HG02973 (cell line): ENCODE results near the gene WDR45B.

ENCODE experiments used
- ATAC-seq: cut with Tn5 transposase; IDR thresholded peaks from one replicate; pipeline ENCODE4 v1.9.1; 2021; ENCODE audit warnings: moderate library complexity; ENCODE audit not compliant: unreplicated experiment

WDR45B gene

DNA sequence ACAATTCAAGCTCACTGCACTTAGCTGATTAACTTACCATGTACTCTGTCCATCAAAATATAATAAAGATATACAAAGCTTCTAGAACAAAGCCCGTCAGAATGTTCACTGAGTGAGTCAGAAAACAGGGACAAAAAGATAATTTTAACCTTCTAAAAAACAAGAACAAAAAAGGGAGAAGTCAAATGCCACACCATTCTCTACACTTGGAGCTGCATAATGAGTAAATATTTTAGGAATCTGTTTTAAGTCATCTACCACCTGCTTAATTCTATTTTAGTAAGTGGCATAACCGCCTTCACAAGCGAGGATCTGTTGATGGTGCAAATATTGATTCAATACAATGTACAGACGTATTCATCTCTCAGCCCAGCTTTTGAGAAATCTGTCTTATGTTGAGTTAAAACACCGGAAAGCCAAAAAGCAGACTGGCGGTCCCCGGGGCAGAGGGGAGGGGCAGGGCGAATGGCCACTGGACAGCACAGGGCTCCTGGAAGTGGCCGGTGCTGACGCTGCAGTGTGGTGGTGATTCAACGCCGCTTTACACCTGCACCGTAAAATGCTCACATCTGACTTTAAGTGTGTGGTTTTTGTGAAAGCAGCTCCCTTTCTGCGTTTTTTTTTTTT is 30.1 kb upstream of the WDR45B start:
- ATAC-seq = no peak

DNA sequence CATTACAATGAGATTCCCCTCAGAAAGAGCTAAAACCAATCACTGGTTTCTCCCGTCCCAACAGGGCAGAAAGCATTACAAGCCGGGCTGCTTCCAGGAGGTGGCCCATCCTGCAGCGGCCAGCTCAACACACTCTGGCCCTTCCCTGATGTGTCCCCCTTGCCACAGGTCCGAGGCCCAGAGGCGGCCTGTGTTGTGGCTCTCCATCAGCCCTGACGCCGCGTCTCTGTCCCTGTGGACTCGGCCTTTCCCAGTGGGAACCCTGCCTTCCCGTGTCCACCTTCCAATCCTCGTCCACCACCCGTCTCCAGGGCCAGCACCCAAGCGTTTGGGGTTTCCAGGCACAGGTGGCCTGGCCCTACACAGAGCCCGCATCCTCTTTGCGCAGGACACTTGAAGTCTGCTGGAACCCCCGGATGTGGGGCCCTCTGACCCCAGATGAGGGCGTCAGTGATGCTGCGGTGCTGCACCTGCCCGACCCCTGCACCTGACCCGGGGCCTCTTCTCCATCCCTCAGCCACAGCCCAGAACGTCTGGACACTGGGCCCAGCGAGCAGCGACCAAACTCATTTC is 29.2 kb upstream of the WDR45B start:
- no peak for ATAC-seq

DNA sequence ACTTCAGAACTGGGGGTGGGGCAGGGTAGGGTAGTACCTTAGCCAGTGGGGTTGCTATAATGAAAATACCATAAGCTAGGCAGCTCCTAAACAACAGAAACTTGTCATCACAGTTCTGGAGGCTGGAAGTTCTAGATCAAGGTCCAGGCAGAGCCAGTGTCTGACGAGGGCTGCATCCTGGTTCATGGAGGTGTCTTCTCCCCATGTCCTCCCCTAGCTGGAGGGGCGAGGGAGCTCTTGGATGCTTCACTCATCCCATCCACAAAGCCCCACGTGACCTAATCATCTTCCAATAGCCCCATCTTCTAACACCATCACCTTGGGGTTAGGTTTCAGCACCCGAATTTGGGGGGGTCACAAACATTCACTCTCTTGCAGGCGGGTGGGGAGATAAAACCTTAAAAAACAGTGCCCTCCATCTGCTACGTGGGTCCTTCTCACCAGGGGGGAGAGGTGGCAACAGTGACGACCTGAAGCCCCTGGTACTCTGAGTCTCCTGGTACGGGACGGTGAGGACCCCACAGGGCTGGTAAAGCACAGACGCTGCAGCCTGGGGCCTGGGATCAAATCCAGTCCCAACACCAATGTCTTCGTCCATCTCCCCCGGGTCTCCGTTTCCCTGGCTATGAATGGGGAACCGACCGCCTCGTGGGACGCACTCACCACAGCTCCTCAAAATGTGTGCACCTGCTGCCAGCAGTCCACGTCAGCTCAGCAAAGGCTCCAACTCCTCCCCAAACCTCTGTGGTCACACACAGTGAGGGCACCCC is 27.4 kb upstream of the WDR45B start:
- no peak for ATAC-seq

DNA sequence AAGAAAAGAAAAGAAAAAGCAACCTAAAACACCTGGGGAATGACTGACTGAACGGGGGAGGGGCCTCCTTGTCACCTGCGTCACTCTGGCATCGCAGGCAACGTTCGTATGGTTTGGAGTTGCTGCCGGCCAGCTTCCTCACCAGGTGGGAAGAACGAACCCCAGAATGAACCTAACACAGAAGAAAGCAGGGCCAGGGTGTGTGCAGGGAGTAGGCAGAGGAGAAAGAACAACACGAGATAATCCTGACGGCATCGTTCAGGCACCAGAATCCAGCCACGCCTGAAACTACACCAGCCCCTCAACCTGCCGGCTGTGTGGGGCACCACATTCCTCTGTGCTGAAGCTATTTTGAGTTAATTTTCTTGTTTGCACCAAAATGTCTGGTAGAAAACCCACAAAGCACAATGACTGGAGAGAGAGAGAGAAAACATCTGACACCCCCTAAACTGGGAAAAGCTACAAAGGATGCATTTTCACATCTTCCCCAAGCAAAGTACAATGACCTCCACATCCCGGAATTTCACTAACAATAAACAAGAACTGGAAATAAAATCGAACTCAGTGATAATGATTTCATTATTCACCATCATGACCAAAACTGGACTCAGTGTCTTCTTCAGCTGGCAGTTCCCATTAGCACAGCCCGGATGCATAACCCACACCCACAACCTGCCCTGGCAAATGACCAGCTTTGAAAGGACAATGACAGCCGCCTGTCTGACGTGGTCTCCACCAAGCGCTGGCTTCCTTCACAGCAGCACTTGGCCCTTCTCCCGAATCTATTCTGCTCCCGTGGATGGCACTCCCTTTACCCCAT is 26.6 kb upstream of the WDR45B start:
- ATAC-seq = no peak

DNA sequence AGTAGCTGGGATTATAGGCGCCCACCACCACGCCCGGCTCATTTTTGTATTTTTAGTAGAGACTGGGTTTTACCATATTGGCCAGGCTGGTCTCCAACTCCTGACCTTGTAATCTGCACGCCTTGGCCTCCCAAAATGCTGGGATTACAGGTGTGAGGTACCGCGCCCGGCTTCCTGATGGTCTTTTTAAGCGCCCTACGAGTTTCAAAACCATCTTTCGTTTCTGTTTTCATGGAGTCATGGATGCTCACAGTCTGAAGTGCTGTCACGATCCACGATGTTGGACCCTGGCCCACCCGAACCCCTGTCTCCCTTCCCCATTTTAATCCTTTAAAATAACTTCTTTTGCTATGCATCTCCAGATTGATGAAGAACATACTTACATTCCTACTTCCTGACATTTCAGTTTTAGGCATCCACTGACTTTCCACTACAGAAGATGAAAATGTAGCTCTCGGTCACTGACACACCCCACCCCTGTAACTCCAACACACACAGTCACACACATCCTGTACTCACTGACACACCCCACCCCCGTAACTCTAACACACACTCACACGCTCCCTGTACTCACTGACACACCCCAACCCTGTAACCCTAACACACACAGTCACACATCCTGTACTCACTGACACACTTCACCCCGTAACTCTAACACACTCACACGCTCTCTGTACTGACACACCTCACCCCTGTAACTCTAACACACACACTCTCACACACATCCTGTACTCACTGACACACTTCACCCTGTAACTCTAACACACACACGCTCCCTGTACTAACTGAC is 22.6 kb upstream of the WDR45B start:
- ATAC-seq = no peak

DNA sequence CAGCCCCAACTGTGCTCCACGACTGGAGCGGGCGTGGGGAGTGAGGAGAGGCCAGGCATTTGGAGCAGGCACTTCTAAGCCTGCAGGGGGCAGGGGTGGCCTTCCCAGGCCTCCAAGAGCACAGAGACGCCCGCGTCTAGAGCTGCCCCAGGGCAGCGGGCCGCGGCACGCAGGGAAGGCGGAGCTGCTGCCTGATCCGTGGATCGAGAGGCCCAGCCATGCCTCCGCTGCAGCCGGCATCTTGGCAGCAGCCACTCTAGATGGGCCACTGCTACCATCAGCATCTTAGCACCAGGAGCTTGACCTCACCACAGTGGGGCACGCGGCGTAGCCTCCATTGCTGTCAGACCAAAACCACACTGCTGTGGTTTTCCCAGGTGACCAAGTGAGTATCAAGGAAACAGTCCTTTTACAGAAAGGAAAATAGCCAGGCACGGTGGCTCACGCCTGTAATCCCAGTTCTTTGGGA is 20.4 kb upstream of the WDR45B start:
- no peak for ATAC-seq

DNA sequence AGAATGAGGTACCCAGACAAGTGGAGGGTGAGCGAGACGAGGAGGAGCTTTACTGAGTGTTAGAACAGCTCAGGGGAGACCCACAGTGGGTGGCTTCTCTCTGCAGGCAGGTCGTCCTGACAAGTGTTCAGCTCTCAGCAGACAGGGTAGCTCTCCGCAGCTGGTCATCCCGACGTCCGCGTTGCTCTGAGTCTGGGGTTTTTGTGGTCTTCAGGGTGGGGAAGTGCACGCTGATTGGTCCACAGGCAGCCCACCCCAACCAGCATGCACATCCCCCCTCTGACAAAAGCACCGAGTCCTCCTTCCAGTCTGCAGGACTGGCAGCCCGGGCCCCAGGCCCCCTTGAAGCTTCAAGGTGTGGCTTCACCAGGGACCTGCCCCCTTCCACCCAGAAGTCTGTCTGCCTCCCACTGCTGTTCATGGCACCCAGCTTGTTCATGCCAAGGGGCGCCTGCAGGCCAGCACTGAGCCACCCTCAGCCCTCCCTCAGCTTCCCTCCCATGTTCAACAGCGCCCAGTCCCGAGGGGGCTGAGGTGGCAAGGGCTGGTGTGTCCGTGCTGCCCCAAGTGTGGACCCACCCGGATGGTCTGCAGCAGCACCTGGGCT is 19.9 kb upstream of the WDR45B start:
- ATAC-seq = no peak

DNA sequence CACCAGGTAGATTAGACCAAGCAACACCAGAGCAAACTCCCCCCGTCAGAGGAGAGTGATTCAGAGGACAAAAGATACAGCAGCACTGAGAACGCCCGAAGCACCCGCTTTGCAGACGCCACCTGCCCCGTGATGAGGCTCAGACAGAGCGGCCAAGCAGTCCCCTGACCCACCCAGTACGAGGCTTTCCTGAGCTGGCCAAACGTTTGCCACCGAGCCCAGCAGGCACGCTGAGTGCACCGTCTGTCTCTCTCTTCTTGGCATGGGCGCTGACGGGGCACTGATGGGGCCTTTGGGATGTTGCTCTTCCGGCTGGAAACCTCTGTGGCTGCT is 19.4 kb upstream of the WDR45B start:
- ATAC-seq = no peak

DNA sequence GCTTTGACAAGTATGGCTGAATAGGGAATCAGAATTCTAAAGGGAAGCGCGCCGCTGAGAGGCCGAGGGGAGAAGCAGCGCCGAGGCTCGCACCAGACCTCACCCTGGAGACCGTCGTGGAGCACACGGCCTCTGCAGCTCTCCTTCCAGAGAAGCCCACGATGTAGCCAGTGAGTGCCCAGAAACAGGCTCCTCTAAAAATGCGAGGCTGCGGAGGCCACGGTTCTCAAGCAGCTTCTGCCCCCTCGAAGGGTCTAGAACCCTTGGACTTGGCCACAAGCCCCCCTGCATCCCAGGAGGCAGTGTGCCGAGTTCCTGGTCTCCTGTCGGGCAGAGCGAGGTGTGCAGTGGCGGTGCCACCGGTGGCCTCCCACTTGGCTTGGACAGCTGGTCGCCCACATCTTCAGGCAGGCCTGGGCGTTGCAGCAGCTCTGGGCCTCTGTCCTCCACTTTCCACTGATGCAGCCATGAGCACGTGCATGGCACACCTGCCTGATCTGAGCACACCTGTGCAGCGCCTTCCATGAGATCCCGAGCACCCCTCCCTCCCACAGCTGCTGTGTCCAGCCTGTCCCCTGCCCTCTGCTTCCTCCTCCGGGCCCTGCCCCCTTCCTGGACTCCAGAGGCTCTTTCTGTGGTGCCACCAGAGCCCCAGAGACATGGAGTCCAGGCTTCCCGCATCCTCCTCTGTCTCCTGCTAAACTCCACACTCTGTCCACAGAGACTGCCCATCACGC is 18.9 kb upstream of the WDR45B start:
- ATAC-seq = no peak

DNA sequence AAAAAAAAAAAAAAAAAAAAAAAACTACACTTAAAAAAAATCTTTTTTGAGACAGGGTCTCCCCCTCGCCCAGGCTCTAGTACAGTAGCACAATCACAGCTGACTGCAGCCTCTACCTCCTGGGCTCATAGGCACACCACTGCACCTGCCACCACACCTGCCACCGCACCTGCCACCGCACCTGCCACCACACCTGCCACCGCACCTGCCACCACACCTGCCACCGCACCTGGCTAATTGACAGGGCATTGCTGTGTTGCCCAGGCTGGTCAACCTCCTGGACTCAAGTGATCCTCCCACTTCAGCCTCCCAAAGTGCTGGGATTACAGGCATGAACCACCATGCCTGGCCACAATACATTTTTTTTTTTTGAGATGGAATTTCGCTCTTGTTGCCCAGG is 17.6 kb upstream of the WDR45B start:
- ATAC-seq = no peak

DNA sequence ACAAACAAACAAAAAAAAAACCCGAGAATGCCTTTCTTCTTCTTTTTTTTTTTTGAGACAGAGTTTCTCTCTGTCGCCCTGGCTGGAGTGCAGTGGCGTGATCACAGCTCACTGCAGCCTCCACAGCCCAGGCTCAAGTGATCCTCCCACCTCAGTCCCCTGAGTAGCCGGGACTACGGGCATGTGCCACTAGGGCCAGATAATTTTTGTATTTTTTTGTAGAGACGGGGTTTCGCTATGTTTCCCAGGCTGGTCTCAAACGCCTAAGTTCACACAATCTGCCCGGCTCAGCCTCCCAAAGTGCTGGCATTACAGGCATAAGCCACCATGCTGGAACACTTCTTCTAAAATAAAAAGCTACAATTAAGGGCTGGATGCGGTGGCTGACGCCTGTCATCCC is 17.0 kb upstream of the WDR45B start:
- ATAC-seq = no peak

DNA sequence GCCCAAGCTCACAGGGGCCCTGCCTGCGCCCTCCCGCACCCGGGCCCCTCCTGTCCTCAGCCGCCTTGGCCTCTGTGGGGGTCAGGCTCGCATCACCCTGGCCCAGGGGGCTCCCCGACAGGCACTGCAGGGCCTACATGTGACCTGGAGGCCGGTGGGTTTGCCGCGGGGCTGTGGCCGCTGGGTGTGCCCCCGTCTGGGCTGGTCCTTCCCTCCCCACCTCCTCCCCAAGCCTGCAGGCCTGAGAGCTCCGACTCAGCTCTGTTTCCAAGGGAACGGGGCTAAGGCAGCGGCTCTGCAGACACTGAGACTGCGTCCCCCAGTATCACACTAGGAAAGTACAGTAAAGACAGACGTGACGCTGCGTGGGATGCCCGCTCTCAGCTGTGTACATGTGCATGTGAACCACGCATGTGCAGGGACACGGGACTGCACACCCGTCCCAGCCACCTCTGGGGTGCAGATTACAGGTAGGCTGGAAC is 16.5 kb upstream of the WDR45B start:
- ATAC-seq = no peak

DNA sequence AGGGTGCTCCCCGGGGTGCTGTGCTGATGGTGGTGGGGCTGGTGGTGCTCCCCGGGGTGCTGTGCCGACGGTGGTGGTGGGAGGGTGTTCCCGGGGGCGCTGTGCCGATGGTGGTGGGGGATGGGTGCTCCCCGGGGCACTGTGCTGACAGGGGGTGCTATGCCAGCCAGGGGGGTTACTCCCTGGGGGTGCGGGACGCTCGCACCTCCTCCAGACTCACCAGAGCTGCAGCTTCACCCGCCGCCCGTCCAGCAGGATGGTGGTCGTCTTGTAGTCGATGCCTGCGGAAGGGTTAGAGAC is 16.0 kb upstream of the WDR45B start:
- ATAC-seq = no peak

DNA sequence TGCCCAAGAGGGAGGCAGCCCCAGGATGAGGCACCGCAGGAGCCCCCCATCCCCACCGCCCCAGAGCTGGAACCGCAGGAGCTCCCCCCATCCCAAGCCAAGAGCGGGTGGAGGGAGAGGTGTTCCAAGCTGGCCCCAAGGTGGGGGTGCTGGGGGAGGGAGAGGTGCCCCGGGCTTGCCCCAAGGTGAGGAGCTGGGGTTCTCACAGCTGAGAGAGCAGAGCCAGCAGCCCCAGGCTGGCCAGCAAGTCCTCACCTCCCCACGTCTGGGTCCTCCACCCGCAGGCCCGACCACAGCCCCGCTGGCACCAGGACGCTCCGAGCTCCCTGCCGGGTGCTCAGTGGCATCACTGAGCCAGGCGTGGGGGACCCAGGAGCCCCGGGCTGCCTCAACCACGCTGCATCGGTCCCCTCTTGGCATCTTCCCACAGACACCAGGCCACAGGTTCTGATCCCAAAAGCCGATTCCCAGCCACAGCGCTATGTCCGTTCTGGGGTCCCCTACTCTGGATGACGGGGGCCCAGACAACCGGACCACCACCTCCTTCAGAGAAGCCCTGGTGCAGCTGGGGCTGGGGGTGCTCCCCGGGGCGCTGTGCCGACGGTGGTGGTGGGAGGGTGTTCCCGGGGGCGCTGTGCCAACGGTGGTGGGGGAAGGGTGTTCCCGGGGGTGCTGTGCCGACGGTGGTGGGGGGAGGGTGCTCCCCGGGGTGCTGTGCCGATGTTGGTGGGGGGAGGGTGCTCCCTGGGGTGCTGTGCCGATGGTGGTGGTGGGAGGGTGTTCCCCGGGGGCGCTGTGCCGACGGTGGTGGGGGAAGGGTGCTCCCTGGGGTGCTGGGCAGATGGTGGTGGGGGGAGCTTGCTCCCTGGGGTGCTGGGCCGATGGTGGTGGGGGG is 15.4 kb upstream of the WDR45B start:
- ATAC-seq = no peak

DNA sequence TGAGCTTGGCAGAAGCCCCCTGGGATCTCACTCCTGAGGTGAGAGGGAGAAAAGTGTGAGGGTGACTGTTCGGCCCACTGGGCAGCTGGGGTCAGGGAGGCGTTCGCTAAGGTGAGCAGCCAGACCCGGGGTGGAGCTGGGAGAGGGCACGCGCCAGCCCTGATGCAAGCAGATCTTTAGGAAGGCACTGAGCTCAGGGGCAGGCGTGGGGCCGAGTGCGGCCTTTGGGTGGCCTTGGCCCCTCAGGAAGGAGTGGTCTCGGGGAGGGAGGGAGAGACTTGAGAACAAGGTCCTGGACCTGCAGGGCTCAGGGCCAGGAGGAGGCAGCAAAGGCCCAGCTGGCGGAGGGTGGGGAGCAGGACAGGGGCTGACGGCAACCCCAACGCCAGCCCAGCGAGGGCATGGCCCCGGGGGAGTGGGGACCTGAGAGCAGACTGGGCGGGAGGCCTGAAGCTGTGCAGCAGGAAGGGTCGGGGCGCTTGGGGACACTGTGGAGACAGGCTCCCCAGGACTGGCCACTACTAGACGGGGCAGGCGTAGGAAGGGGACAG is 14.5 kb upstream of the WDR45B start:
- ATAC-seq = no peak

DNA sequence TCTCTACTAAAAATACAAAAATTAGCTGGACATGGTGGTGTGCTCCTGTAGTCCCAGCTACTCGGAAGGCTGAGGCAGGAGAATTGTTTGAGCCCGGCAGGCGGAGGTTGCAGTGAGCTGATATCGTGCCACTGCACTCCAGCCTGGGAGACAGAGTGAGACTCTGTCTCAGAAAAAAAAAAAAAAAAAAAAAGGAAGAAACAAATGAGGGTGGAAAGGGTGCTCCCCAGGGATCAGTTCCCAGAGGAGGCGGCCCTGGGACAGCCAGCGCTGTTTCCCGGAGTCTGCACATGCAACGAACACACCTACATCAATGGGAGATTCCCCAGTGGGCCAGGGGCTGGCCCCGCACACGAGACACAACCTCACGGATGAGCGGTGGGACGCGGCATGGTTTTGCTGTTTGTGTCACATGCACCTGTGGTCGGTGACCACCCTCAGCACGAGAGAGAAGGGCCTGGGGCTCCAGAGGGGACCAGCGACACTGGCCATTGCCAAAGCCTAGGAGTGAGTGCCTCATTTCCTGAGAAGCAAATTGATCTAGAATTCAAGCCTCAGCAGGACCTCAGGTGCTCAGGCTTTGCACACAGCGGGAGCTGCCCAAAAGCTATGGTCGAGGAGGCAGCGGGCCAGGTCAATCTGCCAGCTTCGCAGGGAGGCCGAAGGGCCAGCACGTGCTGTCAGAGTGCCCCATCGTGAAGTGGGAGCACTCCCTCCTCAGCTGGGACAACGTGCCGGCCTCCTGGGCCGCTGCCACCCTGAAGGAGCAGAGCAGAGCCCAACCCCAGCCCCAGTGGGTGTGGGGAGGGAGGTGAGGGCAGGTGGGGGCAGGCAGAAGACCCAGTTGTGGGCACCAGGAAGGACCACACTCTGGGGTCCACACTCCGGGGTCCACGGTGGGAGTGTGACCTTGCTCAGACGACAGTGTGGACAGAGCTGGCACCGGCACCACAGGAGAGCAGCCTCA is 13.8 kb upstream of the WDR45B start:
- ATAC-seq = no peak

DNA sequence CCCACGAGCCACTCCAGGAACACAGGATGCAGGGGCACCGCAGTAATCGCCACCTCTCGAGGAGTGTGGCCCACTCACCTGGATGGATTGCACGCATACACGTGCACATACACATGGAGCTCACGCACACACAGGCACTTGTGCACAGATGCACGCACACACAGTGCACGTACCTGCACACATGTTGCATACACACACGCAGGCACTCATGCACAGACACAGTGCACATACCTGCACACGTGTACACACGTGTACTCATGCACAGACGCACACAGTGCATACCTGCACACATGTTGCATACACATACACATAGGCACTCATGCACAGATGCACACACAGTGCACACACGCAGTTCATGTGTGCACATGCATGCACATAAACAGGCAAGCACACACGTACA is 11.6 kb upstream of the WDR45B start:
- no peak for ATAC-seq
